BJ (cell line): ENCODE measurements around the gene PIANP. TPM values are rescaled to one million over a fixed set of nuclear protein-coding genes. Genes with fewer than 3 reads are reported as not detected.

Experiments
- CTCF ChIA-PET: fragments of 350-600 bp; formaldehyde crosslinking; extraction: SDS; loops from one replicate; lab custom pipeline; 2021; ENCODE audit warnings: antibody characterized with exemption, inconsistent platforms; lab: Yijun Ruan, JAX
- POLR2A ChIA-PET: fragments of 300-600 bp; sonication (Branson Sonifier 250); formaldehyde crosslinking; extraction: SDS; loops from one replicate; lab custom pipeline; 2021; ENCODE audit warnings: antibody characterized with exemption; lab: Charles Lee
- DNase-seq: peaks from one replicate; pipeline ENCODE4 v3.0.0-alpha.2; 2011; ENCODE audit warnings: low read depth
- H3K27me3 ChIP-seq: 2 replicates; pipeline ENCODE4 v1.6.0; 2011; ENCODE audit warnings: low read length; ENCODE audit not compliant: control insufficient read depth, insufficient read depth
- H3K36me3 ChIP-seq: 2 replicates; pipeline ENCODE4 v1.5.1; 2011; ENCODE audit warnings: low read length; ENCODE audit not compliant: control insufficient read depth, insufficient read depth
- H3K4me3 ChIP-seq: 2 replicates; pipeline ENCODE4 v1.5.1; 2011; ENCODE audit warnings: low read depth, mild to moderate bottlenecking, control low read depth, low read length
- CTCF ChIP-seq: IDR thresholded peaks from 2 replicates; pipeline ENCODE4 v1.5.1; 2011; ENCODE audit warnings: low read depth, mild to moderate bottlenecking, control low read depth, inconsistent platforms, low read length, moderate library complexity; ENCODE audit not compliant: insufficient read depth
- polyA plus RNA-seq: library from polyadenylated mRNA; depleted of rRNA; stranded (reverse); fragments of >200 nt; gene quantifications from 2 replicates; pipeline ENCODE4 v1.2.3, GENCODE V29; 2011

PIANP gene
- polyA plus RNA-seq, 1 experiment, result 0.59 TPM

DNA sequence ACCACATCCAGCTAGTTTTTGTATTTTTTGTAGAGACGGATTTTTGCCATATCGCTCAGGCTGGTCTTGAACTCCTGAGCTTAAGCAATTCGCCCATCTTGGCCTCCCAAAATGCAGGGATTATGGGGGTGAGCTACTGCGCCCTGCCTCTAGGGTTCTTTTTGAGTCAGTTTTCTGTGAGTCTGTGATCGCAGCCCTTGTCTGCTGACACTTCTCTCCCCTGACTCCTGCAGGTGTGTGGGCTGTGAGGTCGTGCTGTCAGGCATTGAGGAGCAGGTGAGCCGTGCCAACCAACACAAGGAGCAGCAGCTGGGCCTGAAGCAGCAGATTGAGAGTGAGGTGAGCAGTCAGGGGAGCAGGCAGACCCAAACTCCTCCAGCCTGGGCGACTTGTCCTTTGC, 29.6 kb upstream of the PIANP start:
- no peak for DNase-seq
- no peak for TF ChIP-seq CTCF
- ChIA-PET POLR2A (no interaction called here), CTCF (interaction anchor here (0.6 kb wide), 1 partner anchor 161 kb away, joined by 3 read pairs; no protein-coding TSS in a partner anchor)
- no peak overlapping the region for H3K4me3 ChIP-seq
- peaks cover 24% of the 10 kb centered on the region for H3K36me3 ChIP-seq
- no peaks in the 10 kb centered on the region for H3K27me3 ChIP-seq

- no peak for DNase-seq
- Histone ChIP-seq H3K4me3 (no peak overlapping the region), H3K36me3 (peaks cover 23% of the 10 kb centered on the region), H3K27me3 (no peaks in the 10 kb centered on the region)
- ChIA-PET CTCF (interaction anchor here (0.5 kb wide), 1 partner anchor 40 kb away, joined by 3 read pairs; the partner anchor contains the start of gene ZNF384), POLR2A (no interaction called here)
- no peak for TF ChIP-seq CTCF
These were observed 28.6 kb upstream of the PIANP start for GRCh38 chr12:6729186-6729585.

DNA sequence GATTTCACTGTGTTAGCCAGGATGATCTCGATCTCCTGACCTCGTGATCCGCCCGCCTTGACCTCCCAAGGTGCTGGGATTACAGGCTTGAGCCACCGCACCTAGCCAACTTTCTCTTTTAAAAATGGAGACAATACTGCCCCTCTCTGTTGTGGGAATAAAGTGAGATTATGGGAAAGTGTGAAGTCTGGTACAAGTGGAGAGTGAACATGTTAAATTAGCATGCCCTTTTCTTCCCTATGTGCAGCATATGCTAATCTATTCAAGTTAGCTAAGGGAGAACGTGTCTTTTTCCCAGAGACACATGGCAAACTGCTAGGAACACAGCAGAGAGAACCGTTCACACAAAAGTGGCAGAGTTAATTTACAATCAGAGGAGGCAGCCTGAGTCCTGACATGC, 24.7 kb upstream of the PIANP start:
- Histone ChIP-seq H3K36me3 (peaks cover 11% of the 10 kb centered on the region), H3K27me3 (no peaks in the 10 kb centered on the region), H3K4me3 (no peak overlapping the region)
- ChIA-PET POLR2A (no interaction called here), CTCF (interaction anchor here (1.4 to 4.1 kb wide), 2 partner anchors 10 to 101 kb away, joined by 4 to 27 read pairs; no protein-coding TSS in a partner anchor)
- DNase-seq, result no peak
- no peak for TF ChIP-seq CTCF

DNA sequence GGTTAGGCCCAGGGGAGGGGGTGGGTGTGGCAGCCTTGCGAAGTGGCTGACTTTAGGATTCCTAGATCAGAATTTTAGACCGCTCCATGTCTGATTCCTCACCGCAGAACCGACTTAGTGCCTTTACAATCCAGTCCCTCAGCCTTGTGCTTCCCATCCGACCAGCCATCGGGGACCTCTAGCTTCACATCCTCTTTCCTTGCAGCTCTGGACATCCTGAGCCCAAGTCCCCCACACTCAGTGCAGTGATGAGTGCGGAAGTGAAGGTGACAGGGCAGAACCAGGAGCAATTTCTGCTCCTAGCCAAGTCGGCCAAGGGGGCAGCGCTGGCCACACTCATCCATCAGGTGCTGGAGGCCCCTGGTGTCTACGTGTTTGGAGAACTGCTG, 23.8 kb upstream of the PIANP start:
- no peak for DNase-seq

More for the DNA sequence above, 23.8 kb upstream of the PIANP start:
- Histone ChIP-seq H3K27me3 (no peaks in the 10 kb centered on the region), H3K36me3 (peaks cover 4% of the 10 kb centered on the region), H3K4me3 (peak overlapping the region; percentile 52)
- ChIA-PET POLR2A (interaction anchor here (0.7 to 1.2 kb wide), 3 partner anchors 29 to 171 kb away, joined by 3 to 19 read pairs (median 4); partner anchors contain the start of genes MLF2 and ZNF384), CTCF (interaction anchor here (0.8 to 4.1 kb wide), 8 partner anchors 10 to 382 kb away, joined by 3 to 27 read pairs (median 6); partner anchors contain the start of genes MLF2 and TNFRSF1A)
- TF ChIP-seq CTCF, result no peak
